ENCODE results near the gene CDKL5. TPM values are rescaled to one million over a fixed set of nuclear protein-coding genes. Genes with fewer than 3 reads are reported as not detected.

CDKL5 gene
- total and polyA plus RNA-seq, 10 donors = 0.24 to 10.6 (median 7.0) TPM

- TF ChIP-seq POLR2AphosphoS5 (IDR thresholded peaks at IDR 0.05) (no peak), CTCF (IDR thresholded peaks at IDR 0.05 in 8 of 11, conservative IDR thresholded peaks at IDR 0.05 in 3 of 11) (no peak), POLR2A (IDR thresholded peaks at IDR 0.05) (no peak)
- no peaks in the 10 kb centered on the region for H3K4me1 ChIP-seq
- no peaks in the 10 kb centered on the region for H3K36me3 ChIP-seq
- intact Hi-C loops (cut with DNase I; ENCODE audit: low total_unique reads) = no loop called here
- no peak overlapping the region for H3K27ac ChIP-seq
- no peaks in the 10 kb centered on the region for H3K27me3 ChIP-seq (replicated peaks in 1 of 7)
- WGBS, 5 donors = 84 to 100% (median 85%) methylated on average over 1 to 3 of the region's 3 CpGs
- H3K9me3 ChIP-seq = no peaks in the 10 kb centered on the region
- no peak for DNase-seq
- no peak overlapping the region for H3K4me3 ChIP-seq
Measured at GRCh38 chrX:18574591-18574990, 149.2 kb downstream of the CDKL5 start.

- TF ChIP-seq POLR2AphosphoS5 (IDR thresholded peaks at IDR 0.05) = no peak
- TF ChIP-seq CTCF (IDR thresholded peaks at IDR 0.05 in 8 of 11, conservative IDR thresholded peaks at IDR 0.05 in 3 of 11) = no peak
- TF ChIP-seq POLR2A (IDR thresholded peaks at IDR 0.05) = no peak
- H3K36me3 ChIP-seq = peaks cover 0 to 9% (median 0%) of the 10 kb centered on the region in 6 donors
- H3K9me3 ChIP-seq = no peaks in the 10 kb centered on the region
- no peaks in the 10 kb centered on the region for H3K4me1 ChIP-seq
- intact Hi-C loops (cut with DNase I; ENCODE audit: low total_unique reads) = no loop called here
- no peak for DNase-seq
- H3K4me3 ChIP-seq = no peak overlapping the region
- H3K27ac ChIP-seq = no peak overlapping the region
- no peaks in the 10 kb centered on the region for H3K27me3 ChIP-seq (replicated peaks in 1 of 7)
- WGBS, 5 donors = 80 to 100% (median 88%) methylated on average over 1 of the region's 1 CpG
Measured at GRCh38 chrX:18575744-18576143, 150.3 kb downstream of the CDKL5 start.

GRCh38 chrX:18577400-18577799 is 152.0 kb downstream of the CDKL5 start:
- WGBS, 5 donors = 75 to 95% (median 90%) methylated on average over 3 to 4 of the region's 4 CpGs
- H3K36me3 ChIP-seq = peaks cover 0 to 12% (median 0%) of the 10 kb centered on the region in 6 donors
- no peaks in the 10 kb centered on the region for H3K4me1 ChIP-seq
- no peak overlapping the region for H3K4me3 ChIP-seq
- H3K27ac ChIP-seq = no peak overlapping the region
- no peaks in the 10 kb centered on the region for H3K27me3 ChIP-seq (replicated peaks in 1 of 7)
- no peak for TF ChIP-seq POLR2A (IDR thresholded peaks at IDR 0.05)
- TF ChIP-seq CTCF (IDR thresholded peaks at IDR 0.05 in 8 of 11, conservative IDR thresholded peaks at IDR 0.05 in 3 of 11) = no peak
- no peak for TF ChIP-seq POLR2AphosphoS5 (IDR thresholded peaks at IDR 0.05)
- DNase-seq = no peak
- no peaks in the 10 kb centered on the region for H3K9me3 ChIP-seq
- intact Hi-C loops (cut with DNase I; ENCODE audit: low total_unique reads) = no loop called here

GRCh38 chrX:18578546-18578945 is 153.1 kb downstream of the CDKL5 start:
- Histone ChIP-seq H3K4me1 (no peaks in the 10 kb centered on the region), H3K27me3 (replicated peaks in 1 of 7) (no peaks in the 10 kb centered on the region), H3K9me3 (no peaks in the 10 kb centered on the region), H3K27ac (no peak overlapping the region), H3K4me3 (no peak overlapping the region), H3K36me3 (peaks cover 0 to 12% (median 0%) of the 10 kb centered on the region in 6 donors)
- WGBS, 5 donors = 59 to 91% (median 85%) methylated on average over 2 of the region's 2 CpGs
- no peak for DNase-seq
- intact Hi-C loops (cut with DNase I; ENCODE audit: low total_unique reads) = no loop called here
- no peak for TF ChIP-seq CTCF (IDR thresholded peaks at IDR 0.05 in 8 of 11, conservative IDR thresholded peaks at IDR 0.05 in 3 of 11)
- no peak for TF ChIP-seq POLR2AphosphoS5 (IDR thresholded peaks at IDR 0.05)
- TF ChIP-seq POLR2A (IDR thresholded peaks at IDR 0.05) = no peak

Data from spleen (tissue), 11 donors.